Measurements from ENCODE around the gene CIRBP. TPM values are rescaled to one million over a fixed set of nuclear protein-coding genes. Genes with fewer than 3 reads are reported as not detected.

Gene CIRBP
- polyA plus RNA-seq, 1 donor from 2014 or later: 377 TPM

- H3K4me1 Mint-ChIP-seq: peaks cover 36 to 40% (median 40%) of the 10 kb centered on the region in 3 donors
Observed at GRCh38 chr19:1262623-1263123, 6.5 kb upstream of the CIRBP start.

GRCh38 chr19:1263188-1263587 lies 5.9 kb upstream of the CIRBP start:
- H3K27ac Mint-ChIP-seq: peak overlapping the region; percentile 95 to 99 (median 99)
- H3K27me3 Mint-ChIP-seq: peaks cover 1% of the 10 kb centered on the region
- peaks cover 34 to 37% (median 35%) of the 10 kb centered on the region in 3 donors for H3K4me1 Mint-ChIP-seq
- no peaks in the 10 kb centered on the region for H3K9me3 Mint-ChIP-seq
- H3K36me3 Mint-ChIP-seq: no peaks in the 10 kb centered on the region
- peak overlapping the region; percentile 78 to 89 (median 82) for H3K4me3 Mint-ChIP-seq

More at GRCh38 chr19:1262623-1263123, 6.5 kb upstream of the CIRBP start:
- H3K27me3 Mint-ChIP-seq: peaks cover 1% of the 10 kb centered on the region
- peak overlapping the region; percentile 95 to 99 (median 99) for H3K27ac Mint-ChIP-seq
- H3K9me3 Mint-ChIP-seq: no peaks in the 10 kb centered on the region
- H3K4me3 Mint-ChIP-seq: peak overlapping the region; percentile 78 to 89 (median 82)
- H3K36me3 Mint-ChIP-seq: peaks cover under 1% of the 10 kb centered on the region

GRCh38 chr19:1264801-1265614 lies 4.1 kb upstream of the CIRBP start:
- Mint-ChIP-seq H3K36me3 (no peaks in the 10 kb centered on the region), H3K4me1 (peaks cover 27 to 38% (median 34%) of the 10 kb centered on the region in 3 donors), H3K9me3 (no peaks in the 10 kb centered on the region), H3K27ac (peak overlapping the region; percentile 95 to 99 (median 99)), H3K4me3 (peak overlapping the region; percentile 78 to 92 (median 87)), H3K27me3 (peaks cover 1% of the 10 kb centered on the region)

GRCh38 chr19:1265615-1266128 lies 3.5 kb upstream of the CIRBP start:
- peaks cover 1% of the 10 kb centered on the region for H3K27me3 Mint-ChIP-seq
- H3K4me1 Mint-ChIP-seq: peaks cover 33 to 41% (median 38%) of the 10 kb centered on the region in 3 donors
- peak overlapping the region; percentile 78 to 92 (median 88) for H3K4me3 Mint-ChIP-seq

GRCh38 chr19:1266129-1266915 lies 2.8 kb upstream of the CIRBP start:
- peaks cover 2% of the 10 kb centered on the region for H3K36me3 Mint-ChIP-seq
- H3K4me3 Mint-ChIP-seq: peak overlapping the region; percentile 78 to 91 (median 86)
- peaks cover 36 to 46% (median 41%) of the 10 kb centered on the region in 3 donors for H3K4me1 Mint-ChIP-seq
- H3K27ac Mint-ChIP-seq: peak overlapping the region; percentile 95 to 99 (median 99)
- no peaks in the 10 kb centered on the region for H3K9me3 Mint-ChIP-seq
- H3K27me3 Mint-ChIP-seq: peaks cover 1% of the 10 kb centered on the region

More at GRCh38 chr19:1265615-1266128, 3.5 kb upstream of the CIRBP start:
- Mint-ChIP-seq H3K36me3 (no peaks in the 10 kb centered on the region), H3K27ac (peak overlapping the region; percentile 95 to 99 (median 99)), H3K9me3 (no peaks in the 10 kb centered on the region)

GRCh38 chr19:1266916-1267476 lies 2.1 kb upstream of the CIRBP start:
- H3K4me1 Mint-ChIP-seq: peaks cover 32 to 43% (median 37%) of the 10 kb centered on the region in 3 donors
- H3K36me3 Mint-ChIP-seq: peaks cover 2% of the 10 kb centered on the region
- H3K27me3 Mint-ChIP-seq: peaks cover 1% of the 10 kb centered on the region
- H3K4me3 Mint-ChIP-seq: peak overlapping the region; percentile 81 to 91 (median 82)
- peak overlapping the region; percentile 59 to 99 (median 95) for H3K27ac Mint-ChIP-seq
- H3K9me3 Mint-ChIP-seq: no peaks in the 10 kb centered on the region

GRCh38 chr19:1267477-1268225 lies 1.5 kb upstream of the CIRBP start:
- Mint-ChIP-seq H3K9me3 (no peaks in the 10 kb centered on the region), H3K4me1 (peaks cover 36 to 48% (median 41%) of the 10 kb centered on the region in 3 donors), H3K4me3 (peak overlapping the region; percentile 67 to 97 (median 88)), H3K27me3 (peaks cover 1% of the 10 kb centered on the region), H3K36me3 (peaks cover 2% of the 10 kb centered on the region), H3K27ac (peak overlapping the region; percentile 64 to 95 (median 80))

- Mint-ChIP-seq H3K4me1 (peaks cover 32 to 46% (median 41%) of the 10 kb centered on the region in 3 donors), H3K27me3 (no peaks in the 10 kb centered on the region)
Observed at GRCh38 chr19:1268226-1269064, 687 bp upstream of the CIRBP start.

GRCh38 chr19:1269478-1270212 lies 513 bp downstream of the CIRBP start:
- peaks cover 34 to 46% (median 41%) of the 10 kb centered on the region in 3 donors for H3K4me1 Mint-ChIP-seq
- no peaks in the 10 kb centered on the region for H3K27me3 Mint-ChIP-seq
- H3K27ac Mint-ChIP-seq: peak overlapping the region; percentile 93 to 95 (median 95)
- H3K36me3 Mint-ChIP-seq: peaks cover 5% of the 10 kb centered on the region
- H3K9me3 Mint-ChIP-seq: no peaks in the 10 kb centered on the region
- H3K4me3 Mint-ChIP-seq: peak overlapping the region; percentile 84 to 97 (median 92)

More at GRCh38 chr19:1268226-1269064, 687 bp upstream of the CIRBP start:
- Mint-ChIP-seq H3K27ac (peak overlapping the region; percentile 93 to 95 (median 94)), H3K9me3 (no peaks in the 10 kb centered on the region), H3K36me3 (peaks cover 5% of the 10 kb centered on the region), H3K4me3 (peak overlapping the region; percentile 75 to 97 (median 90))

- no peaks in the 10 kb centered on the region for H3K9me3 Mint-ChIP-seq
- H3K27ac Mint-ChIP-seq: peak overlapping the region; percentile 93 to 95 (median 95)
- peaks cover 5% of the 10 kb centered on the region for H3K36me3 Mint-ChIP-seq
- H3K4me1 Mint-ChIP-seq: peaks cover 28 to 40% (median 38%) of the 10 kb centered on the region in 3 donors
- H3K4me3 Mint-ChIP-seq: peak overlapping the region; percentile 84 to 94 (median 90)
- no peaks in the 10 kb centered on the region for H3K27me3 Mint-ChIP-seq
Observed at GRCh38 chr19:1270213-1270853, 1.2 kb downstream of the CIRBP start.

GRCh38 chr19:1270854-1271527 lies 1.9 kb downstream of the CIRBP start:
- H3K27ac Mint-ChIP-seq: peak overlapping the region; percentile 93 to 95 (median 95)
- peaks cover 33 to 35% (median 34%) of the 10 kb centered on the region in 3 donors for H3K4me1 Mint-ChIP-seq
- no peaks in the 10 kb centered on the region for H3K9me3 Mint-ChIP-seq
- peak overlapping the region; percentile 84 to 94 (median 90) for H3K4me3 Mint-ChIP-seq
- peaks cover 5% of the 10 kb centered on the region for H3K36me3 Mint-ChIP-seq
- H3K27me3 Mint-ChIP-seq: no peaks in the 10 kb centered on the region

Measured in IgD-negative memory B cell (primary cell).